ENCODE data around the gene AP5Z1.
A peak's percentile ranks its signal among the peaks of the same experiment; 100 is the strongest.

AP5Z1 gene

GRCh38 chr7:4753598-4754432, 21.6 kb upstream of the AP5Z1 start:
- DNase-seq (ENCODE audit: extremely low read depth, insufficient read length): peak; percentile 72
- Histone ChIP-seq H3K4me3 (replicated peaks; ENCODE audit: low read depth, low read length) (no peak overlapping the region), H3K36me3 (ENCODE audit: control insufficient read depth, insufficient read depth, low read length) (peaks cover 20% of the 10 kb centered on the region), H3K27me3 (replicated peaks; ENCODE audit: control insufficient read depth, insufficient read depth, low read length) (no peaks in the 10 kb centered on the region)
- peak; percentile 99 for TF ChIP-seq CTCF (IDR thresholded peaks at IDR 0.05; ENCODE audit: insufficient read depth, low read length, poor library complexity, severe bottlenecking)

GRCh38 chr7:4754433-4755010, 20.9 kb upstream of the AP5Z1 start:
- H3K4me3 ChIP-seq (replicated peaks; ENCODE audit: low read depth, low read length): no peak overlapping the region
- DNase-seq (ENCODE audit: extremely low read depth, insufficient read length): no peak
- H3K27me3 ChIP-seq (replicated peaks; ENCODE audit: control insufficient read depth, insufficient read depth, low read length): no peaks in the 10 kb centered on the region
- H3K36me3 ChIP-seq (ENCODE audit: control insufficient read depth, insufficient read depth, low read length): peaks cover 21% of the 10 kb centered on the region
- no peak for TF ChIP-seq CTCF (IDR thresholded peaks at IDR 0.05; ENCODE audit: insufficient read depth, low read length, poor library complexity, severe bottlenecking)

GRCh38 chr7:4755045-4755444, 20.4 kb upstream of the AP5Z1 start:
- no peak for TF ChIP-seq CTCF (IDR thresholded peaks at IDR 0.05; ENCODE audit: insufficient read depth, low read length, poor library complexity, severe bottlenecking)
- H3K4me3 ChIP-seq (replicated peaks; ENCODE audit: low read depth, low read length): no peak overlapping the region
- H3K36me3 ChIP-seq (ENCODE audit: control insufficient read depth, insufficient read depth, low read length): peaks cover 19% of the 10 kb centered on the region
- DNase-seq (ENCODE audit: extremely low read depth, insufficient read length): no peak
- no peaks in the 10 kb centered on the region for H3K27me3 ChIP-seq (replicated peaks; ENCODE audit: control insufficient read depth, insufficient read depth, low read length)

- H3K4me3 ChIP-seq (replicated peaks; ENCODE audit: low read depth, low read length): no peak overlapping the region
- H3K36me3 ChIP-seq (ENCODE audit: control insufficient read depth, insufficient read depth, low read length): peaks cover 24% of the 10 kb centered on the region
- H3K27me3 ChIP-seq (replicated peaks; ENCODE audit: control insufficient read depth, insufficient read depth, low read length): no peaks in the 10 kb centered on the region
- no peak for TF ChIP-seq CTCF (IDR thresholded peaks at IDR 0.05; ENCODE audit: insufficient read depth, low read length, poor library complexity, severe bottlenecking)
- no peak for DNase-seq (ENCODE audit: extremely low read depth, insufficient read length)
These were observed 17.3 kb upstream of the AP5Z1 start for GRCh38 chr7:4758111-4758510.

- Histone ChIP-seq H3K36me3 (ENCODE audit: control insufficient read depth, insufficient read depth, low read length) (peaks cover 30% of the 10 kb centered on the region), H3K27me3 (replicated peaks; ENCODE audit: control insufficient read depth, insufficient read depth, low read length) (no peaks in the 10 kb centered on the region), H3K4me3 (replicated peaks; ENCODE audit: low read depth, low read length) (no peak overlapping the region)
- DNase-seq (ENCODE audit: extremely low read depth, insufficient read length): no peak
- no peak for TF ChIP-seq CTCF (IDR thresholded peaks at IDR 0.05; ENCODE audit: insufficient read depth, low read length, poor library complexity, severe bottlenecking)
These were observed 16.6 kb upstream of the AP5Z1 start for GRCh38 chr7:4758791-4759190.
